ENCODE results near the gene DSE.

DNA sequence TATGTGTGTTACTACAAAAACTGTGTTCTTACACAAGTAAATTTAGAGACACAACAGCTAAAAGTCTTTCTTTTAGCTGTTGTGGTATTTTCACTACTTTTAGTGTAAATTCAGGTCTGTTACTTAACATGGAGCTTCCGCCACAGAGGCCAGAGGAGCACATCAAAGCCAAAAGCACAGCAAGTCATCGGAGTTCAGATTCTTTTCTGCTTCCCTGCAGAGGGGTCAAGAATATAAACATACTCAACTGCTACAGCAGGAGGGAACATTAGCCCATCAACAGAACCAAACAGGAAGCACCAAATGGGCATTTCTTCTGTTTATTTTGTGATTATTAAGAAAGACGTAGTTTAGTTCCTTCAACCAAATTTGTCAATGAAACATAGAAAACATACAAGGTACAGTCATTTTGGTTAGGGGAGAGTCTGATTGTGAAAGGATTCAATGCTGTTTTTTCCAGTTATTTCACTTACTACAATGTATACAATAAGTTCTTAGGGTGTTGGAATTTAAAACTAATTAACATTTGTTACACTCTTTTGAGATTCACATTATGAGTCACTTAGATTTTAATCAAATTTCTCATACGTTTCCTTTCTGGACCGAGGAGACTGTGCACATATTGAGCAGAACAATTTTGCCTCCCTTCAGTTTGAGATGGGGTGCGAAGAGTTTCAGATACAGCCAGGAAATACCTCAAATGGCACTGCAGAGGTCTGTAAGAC, 42.8 kb upstream of the DSE start:
- TF ChIP-seq, protein P1, sequence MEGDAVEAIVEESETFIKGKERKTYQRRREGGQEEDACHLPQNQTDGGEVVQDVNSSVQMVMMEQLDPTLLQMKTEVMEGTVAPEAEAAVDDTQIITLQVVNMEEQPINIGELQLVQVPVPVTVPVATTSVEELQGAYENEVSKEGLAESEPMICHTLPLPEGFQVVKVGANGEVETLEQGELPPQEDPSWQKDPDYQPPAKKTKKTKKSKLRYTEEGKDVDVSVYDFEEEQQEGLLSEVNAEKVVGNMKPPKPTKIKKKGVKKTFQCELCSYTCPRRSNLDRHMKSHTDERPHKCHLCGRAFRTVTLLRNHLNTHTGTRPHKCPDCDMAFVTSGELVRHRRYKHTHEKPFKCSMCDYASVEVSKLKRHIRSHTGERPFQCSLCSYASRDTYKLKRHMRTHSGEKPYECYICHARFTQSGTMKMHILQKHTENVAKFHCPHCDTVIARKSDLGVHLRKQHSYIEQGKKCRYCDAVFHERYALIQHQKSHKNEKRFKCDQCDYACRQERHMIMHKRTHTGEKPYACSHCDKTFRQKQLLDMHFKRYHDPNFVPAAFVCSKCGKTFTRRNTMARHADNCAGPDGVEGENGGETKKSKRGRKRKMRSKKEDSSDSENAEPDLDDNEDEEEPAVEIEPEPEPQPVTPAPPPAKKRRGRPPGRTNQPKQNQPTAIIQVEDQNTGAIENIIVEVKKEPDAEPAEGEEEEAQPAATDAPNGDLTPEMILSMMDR (IDR thresholded peaks at IDR 0.05) = no peak
- TF ChIP-seq POLR2AphosphoS5 (IDR thresholded peaks at IDR 0.05; ENCODE audit: low read depth, low read length) (no peak), REST (IDR thresholded peaks at IDR 0.05; ENCODE audit: insufficient read depth in 1 of 2, low read depth in 2 of 2, low read length in 1 of 2) (no peak), TCF7L2 (IDR thresholded peaks at IDR 0.05; ENCODE audit: low read depth, low read length) (no peak)

Measured in Panc1 (cell line).